Measurements from ENCODE around the gene HOATZ.
A peak's percentile ranks its signal among the peaks of the same experiment; 100 is the strongest.

HOATZ gene

DNA sequence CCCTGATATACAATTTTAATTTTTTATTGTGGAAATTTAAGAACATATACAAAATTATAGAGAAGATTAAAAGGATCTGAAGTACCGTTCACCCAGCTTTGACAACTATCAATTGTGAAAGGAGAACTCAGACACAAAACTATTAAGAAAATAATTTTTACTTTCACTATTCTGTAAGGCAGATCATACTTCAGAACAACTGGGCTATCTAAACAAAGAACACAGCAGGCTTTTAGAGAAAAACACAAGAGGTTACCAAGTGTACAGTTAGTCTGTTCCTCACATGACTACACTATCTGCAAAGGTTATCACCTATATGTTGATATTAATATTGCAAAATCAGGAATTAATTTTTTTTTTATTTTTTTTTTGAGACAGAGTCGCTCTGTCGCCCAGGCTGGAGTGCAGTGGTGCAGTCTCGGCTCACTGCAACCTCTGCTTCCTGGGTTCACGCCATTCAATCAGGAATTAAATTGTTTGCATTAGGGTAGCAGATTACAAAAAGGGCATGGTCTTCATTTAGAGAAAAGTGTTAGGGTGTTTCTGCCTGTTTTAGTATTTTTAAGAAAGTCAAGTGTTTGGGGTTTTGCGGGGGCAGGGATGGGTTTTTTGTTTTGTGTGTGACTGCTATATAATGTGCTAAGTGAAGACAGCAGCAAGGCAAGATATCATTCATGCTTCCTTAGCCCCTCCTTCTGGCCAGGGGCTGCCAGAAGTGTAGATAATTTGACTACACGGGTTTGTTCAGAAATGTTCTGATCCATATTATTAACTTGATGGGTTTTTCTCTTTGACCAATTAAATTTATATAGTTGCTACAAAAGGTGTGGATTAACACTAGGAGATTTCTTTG, 60.0 kb downstream of the HOATZ start:
- Mint-ChIP-seq H3K27me3 (peaks cover 1% of the 10 kb centered on the region), H3K4me1 (no peaks in the 10 kb centered on the region), H3K36me3 (no peaks in the 10 kb centered on the region), H3K27ac (no peak overlapping the region), H3K4me3 (peak overlapping the region; percentile 53), H3K9me3 (no peaks in the 10 kb centered on the region)

DNA sequence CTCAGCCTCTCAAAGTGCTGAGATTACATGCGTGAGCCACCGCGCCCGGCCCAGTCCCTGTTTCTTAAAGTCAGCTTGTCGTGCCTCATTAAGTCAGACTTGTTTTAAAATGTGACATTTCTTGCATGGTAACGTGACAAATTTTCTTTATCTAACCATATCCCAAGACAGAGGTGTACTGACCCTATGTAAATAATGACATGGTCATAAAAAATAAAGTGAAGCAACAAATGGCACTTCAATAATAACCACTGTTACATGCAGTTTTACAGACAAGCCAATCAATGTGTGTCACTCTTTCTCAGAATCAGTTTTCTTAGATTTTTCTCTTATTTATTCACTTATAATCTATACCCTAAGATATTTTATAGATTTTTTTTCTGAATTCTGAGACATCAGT, 61.2 kb downstream of the HOATZ start:
- H3K4me3 Mint-ChIP-seq, result no peak overlapping the region
- H3K27me3 Mint-ChIP-seq, result peaks cover 1% of the 10 kb centered on the region

DNA sequence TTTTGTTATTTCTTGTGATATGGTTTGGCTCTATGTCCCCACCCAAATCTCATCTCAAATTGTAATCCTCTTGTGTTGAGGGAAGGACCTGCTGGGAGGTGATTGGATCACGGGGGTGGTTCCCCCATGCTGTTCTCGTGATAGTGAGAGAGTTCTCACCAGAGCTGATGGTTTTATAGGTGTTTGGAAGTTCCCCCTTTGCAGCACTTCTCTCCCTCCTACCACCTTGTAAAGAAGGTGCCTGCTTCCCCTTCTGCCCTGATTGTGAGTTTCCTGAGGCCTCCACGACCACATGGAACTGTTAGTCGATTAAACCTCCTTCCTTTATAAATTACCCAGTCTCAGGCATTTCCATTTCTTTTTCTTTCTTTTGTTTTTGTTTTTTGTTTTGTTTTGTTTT, 63.2 kb downstream of the HOATZ start:
- Mint-ChIP-seq H3K27me3 (no peaks in the 10 kb centered on the region), H3K4me1 (no peaks in the 10 kb centered on the region), H3K36me3 (no peaks in the 10 kb centered on the region), H3K4me3 (no peak overlapping the region), H3K9me3 (no peaks in the 10 kb centered on the region), H3K27ac (no peak overlapping the region)

More for the DNA sequence above, 61.2 kb downstream of the HOATZ start:
- Mint-ChIP-seq H3K27ac (no peak overlapping the region), H3K9me3 (no peaks in the 10 kb centered on the region), H3K36me3 (no peaks in the 10 kb centered on the region), H3K4me1 (no peaks in the 10 kb centered on the region)

DNA sequence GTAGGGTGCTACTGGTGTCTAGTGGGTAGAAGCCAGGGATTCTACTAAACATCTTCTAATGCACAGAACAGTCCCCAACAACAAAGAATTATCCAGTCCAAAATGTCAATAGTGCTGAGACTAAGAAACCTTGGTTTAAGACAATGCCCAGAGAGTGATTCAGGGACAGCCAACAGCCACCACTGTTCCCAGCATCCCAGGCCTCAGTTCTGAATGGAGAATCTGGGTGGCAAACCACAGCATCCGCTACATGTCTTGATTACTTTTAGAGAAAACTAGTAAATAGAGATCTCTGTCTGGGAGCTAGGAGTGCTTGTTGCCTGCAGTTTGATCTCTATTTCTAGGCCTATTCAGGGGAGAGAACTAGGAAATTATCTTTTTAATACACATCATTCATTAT, 66.8 kb downstream of the HOATZ start:
- H3K4me1 Mint-ChIP-seq, result peaks cover 1% of the 10 kb centered on the region
- H3K27ac Mint-ChIP-seq, result no peak overlapping the region
- no peaks in the 10 kb centered on the region for H3K27me3 Mint-ChIP-seq
- H3K36me3 Mint-ChIP-seq, result no peaks in the 10 kb centered on the region
- H3K4me3 Mint-ChIP-seq, result no peak overlapping the region
- H3K9me3 Mint-ChIP-seq, result no peaks in the 10 kb centered on the region

DNA sequence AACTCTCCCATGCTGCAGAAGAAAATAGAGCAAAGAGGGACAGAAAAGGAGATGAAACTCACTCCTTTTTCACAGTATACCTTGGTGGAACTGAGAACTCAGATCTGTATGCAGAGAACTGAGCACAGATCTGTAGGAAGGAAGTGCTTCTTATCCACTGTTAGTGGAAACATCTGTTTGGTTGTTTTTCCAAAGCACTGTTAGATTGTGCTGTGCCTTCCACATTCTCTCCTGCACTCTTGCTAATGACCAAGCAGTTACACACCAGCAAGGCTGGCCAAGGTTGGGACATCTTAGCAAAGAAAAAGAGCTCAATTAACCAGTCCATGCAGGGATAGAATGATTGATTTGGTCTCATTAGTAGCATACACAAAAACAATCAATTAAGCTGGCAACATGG, 67.6 kb downstream of the HOATZ start:
- Mint-ChIP-seq H3K27ac (no peak overlapping the region), H3K27me3 (no peaks in the 10 kb centered on the region), H3K4me3 (no peak overlapping the region), H3K9me3 (no peaks in the 10 kb centered on the region), H3K4me1 (peaks cover 4% of the 10 kb centered on the region), H3K36me3 (no peaks in the 10 kb centered on the region)

DNA sequence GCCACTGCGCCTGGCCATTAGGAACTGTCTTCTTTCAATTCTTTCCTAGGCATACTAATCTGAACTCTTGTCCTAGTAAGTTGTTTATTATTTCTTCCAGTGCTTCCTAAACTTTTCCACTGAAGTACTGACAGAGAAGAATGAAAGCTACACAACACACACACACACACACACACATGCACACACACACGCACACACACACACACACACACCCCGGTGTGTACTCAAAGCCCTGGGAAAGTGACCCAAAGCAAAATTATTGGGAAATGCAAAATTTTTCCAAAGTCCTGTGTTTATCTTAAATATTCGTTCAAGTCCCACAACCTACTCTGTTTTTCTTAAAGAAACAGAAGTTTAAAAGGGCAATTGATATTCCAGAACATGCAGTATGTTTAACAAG, 68.3 kb downstream of the HOATZ start:
- H3K27ac Mint-ChIP-seq, result no peak overlapping the region
- H3K36me3 Mint-ChIP-seq, result no peaks in the 10 kb centered on the region
- no peak overlapping the region for H3K4me3 Mint-ChIP-seq
- no peaks in the 10 kb centered on the region for H3K27me3 Mint-ChIP-seq
- no peaks in the 10 kb centered on the region for H3K9me3 Mint-ChIP-seq
- peaks cover 4% of the 10 kb centered on the region for H3K4me1 Mint-ChIP-seq

DNA sequence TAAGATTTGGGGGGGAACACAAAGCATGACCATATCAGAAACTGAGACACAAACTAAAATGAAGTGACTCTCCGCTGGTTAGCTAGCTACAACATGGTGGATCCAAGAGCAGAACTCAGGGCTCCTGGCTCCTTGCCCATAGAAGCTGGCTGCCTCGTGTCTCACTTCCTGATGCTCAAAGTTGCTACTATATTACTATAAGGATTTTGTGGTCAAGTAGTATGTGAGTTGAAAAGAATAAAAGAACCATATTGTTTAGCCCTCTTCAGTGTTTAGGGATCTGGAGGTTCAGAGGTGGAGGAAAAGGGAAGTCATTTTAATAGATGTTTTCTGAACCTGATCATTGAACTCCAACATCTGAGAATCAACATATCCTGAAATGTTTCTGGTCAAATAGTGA, 70.8 kb downstream of the HOATZ start:
- Mint-ChIP-seq H3K27ac (no peak overlapping the region), H3K27me3 (peaks cover 1% of the 10 kb centered on the region), H3K4me1 (peaks cover 4% of the 10 kb centered on the region), H3K9me3 (no peaks in the 10 kb centered on the region), H3K36me3 (no peaks in the 10 kb centered on the region), H3K4me3 (no peak overlapping the region)

DNA sequence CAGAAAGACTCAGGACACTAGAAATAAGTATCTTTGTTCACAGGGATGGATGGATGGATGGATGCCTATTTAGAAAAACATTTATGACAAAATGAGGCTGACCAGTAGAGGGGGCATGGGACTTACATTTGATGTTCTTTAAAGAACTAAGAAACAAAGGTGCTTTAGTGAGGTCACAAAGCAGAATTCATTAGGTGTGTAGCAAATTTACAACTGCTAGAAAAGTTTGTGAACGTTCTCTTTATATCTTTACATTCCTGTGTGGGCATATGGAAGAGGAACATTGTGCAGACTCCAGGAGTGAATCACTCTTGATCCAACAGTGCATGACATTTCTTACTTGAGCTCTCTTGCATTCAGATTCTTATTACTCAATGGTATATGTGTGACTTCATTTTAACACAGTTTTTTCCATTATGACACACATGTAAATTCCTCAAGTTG, 71.8 kb downstream of the HOATZ start:
- Mint-ChIP-seq H3K27ac (no peak overlapping the region), H3K4me1 (peaks cover 4% of the 10 kb centered on the region), H3K27me3 (peaks cover 1% of the 10 kb centered on the region), H3K36me3 (no peaks in the 10 kb centered on the region), H3K4me3 (no peak overlapping the region), H3K9me3 (no peaks in the 10 kb centered on the region)
